ENCODE data around the gene SYNC.
"Not testable (repeated sequence)": the region's sequence is repeated elsewhere in the genome, so short reads cannot be mapped to it uniquely, and the experiment has no call there.

SYNC gene

DNA sequence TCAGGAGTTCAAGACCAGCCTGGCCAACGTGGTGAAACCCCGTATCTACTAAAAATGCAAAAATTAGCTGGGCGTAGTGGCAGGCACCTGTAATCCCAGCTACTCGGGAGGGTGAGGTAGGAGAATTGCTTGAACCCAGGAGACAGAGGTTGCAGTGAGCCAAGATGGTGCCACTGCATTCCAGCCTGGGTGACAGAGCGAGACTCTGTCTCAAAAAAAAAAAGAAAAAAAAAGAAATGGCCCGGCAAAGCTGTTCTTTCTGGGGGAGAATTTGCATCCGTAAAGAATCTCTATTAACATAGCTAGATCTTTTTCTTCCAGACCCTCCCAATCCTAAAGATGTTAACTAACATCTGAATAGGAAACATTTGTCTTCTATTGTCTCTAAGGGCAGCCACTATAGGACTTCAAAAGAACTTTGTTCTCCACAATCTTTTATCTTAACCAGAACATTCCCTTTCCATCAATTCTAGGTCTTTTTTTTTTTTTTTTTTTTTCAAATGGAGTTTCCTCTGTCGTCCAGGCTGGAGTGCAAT lies 60.2 kb downstream of the SYNC start:
- DNase-seq = not testable (repeated sequence)

DNA sequence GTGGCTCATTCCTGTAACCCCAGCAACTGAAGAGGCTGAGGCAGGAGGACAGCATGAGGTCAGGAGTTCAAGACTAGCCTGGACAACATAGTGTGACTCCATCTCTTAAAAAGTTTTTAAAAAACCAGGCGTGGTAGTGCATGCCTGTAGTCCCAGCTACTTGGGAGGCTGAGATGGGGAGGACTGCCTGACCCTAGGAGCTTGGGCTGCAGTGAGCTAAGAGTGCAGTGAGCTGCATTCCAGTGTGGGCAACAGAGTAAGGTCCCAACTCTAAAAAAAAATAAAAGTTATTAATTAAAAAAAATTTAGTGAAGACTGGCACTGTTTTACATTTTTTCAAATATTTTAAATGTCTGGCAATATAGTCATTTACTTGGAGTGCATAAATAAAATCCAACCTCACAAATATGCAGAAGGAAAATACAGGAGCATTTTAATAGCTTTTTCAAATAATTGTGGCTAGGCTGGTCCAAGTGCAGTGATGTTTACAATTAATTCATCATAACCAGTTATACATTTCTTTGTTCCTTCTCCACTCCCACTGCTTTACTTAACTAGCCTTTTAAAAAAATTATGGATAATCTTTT lies 63.0 kb downstream of the SYNC start:
- DNase-seq = no peak

DNA sequence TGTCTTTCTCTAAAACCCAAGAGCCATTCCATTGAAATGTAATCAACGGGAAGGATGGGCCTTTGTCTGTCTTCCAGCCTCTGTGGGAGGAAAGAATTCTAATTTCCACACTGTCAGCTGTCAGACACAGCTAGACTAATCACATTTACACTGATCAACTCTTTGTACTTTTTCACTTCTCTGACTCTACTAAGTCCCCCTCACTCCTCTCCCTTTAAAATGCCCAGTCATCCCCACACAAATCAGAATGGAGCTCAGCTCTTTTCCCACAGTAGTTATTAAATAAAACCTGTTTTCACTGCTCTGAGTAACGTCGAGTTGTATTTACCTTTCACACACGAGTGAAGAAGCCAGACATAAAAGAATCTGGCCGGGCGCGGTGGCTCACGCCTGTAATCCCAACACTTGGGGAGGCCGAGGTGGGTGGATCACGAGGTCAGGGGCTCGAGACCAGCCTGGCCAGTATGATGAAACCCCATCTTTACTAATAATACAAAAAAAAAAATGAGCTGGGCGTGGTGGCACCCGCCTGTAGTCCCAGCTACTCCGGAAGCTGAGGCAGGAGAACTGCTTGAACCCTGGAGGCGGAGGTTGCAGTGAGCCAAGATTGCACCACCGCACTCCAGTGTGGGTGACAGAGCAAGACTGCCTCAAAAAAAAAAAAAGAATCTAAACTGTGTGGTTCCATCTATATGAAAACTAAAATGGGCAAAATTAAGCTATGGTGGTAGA lies 65.5 kb downstream of the SYNC start:
- no peak for DNase-seq

DNA sequence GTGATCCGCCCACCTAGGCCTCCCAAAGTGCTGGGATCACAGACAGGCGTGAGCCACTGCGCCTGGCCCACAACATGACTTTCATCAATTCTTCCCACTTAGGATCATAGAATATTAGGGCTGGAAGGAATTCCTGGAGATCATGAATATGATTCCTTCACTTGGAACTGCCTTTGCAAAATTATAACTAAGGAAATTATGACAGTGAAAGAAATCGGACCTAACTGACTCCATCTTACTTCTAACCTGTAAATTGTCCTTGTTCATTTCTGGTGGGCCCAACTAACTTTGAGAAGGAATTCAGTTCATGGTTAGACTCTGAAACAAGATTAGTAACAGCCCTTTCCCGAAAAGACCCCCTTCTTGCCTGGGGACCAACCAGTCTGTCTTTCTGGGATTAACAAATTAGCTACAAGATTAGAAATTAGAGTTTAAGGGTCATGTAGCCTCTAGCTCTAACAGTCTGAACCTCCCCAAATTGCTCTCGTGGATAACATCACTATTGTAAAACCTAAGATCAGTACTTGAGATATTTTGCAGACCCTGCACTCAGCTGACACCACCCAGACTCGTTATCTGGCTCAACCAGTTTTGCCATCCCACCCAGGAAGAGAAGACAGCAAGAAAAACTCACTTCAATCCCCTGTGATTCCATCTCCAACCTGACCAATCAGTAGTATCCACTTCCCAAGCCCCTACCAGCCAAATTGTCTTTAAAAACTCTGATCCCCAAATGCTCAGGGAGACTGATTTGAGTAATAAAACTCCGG lies 66.9 kb downstream of the SYNC start:
- no peak for DNase-seq

DNA sequence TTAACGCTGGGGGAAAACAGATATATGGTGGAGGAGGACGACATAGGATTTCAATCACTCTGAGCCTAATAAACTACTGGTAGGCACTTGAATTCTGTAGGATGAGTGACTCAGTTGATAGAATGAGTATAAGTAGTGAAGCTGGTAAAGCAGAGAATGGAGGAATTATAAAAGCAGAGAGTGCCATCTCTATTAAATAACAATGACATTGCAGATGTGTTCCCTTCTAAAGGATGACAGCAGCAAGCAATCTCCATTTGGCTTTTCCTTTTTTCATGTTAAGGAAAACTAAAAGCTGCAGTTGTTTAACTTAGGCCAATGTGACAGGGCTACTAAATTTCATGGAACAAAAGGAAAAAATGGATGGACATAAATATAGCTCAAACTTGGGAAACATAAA lies 69.7 kb downstream of the SYNC start:
- DNase-seq = no peak

DNA sequence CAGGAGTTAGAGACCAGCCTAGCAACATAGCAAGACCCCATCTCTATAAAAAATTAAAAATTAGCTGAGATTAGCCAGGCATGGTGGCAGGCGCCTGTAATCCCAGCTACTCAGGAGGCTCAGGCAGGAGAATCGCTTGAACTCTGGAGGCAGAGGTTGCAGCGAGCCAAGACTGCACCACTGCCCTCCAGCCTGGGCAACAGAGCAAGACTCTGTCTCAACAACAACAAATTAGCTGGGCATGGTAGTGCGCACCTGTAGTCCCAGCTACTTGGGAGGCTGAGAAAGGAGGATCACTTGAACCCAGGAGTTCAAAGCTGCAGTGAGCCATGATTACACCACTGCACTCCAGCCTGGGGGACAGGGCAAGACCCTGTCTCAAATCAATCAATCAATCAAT lies 72.4 kb downstream of the SYNC start:
- not testable (repeated sequence) for DNase-seq
